ENCODE data around the gene PCSK2.

DNA sequence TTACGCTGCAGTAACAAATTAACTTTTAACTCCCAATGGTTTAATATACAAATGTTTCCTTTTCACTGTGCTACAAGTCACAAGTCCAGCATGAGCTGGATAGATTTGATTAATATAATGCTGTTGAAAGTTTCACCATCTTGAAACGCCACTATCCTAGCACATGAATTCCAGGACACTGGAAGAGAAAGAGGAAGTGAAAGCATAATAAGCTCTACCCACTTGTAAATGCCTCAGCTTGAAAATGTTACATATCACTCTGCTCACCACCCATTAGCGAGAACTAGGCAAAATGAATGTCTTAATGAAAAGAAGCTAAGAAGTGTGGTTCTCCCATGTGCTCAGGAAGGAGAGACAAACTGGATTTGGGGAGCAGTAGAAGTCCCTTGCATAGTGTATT, 46.9 kb downstream of the PCSK2 start:
- TF ChIP-seq POLR2AphosphoS5 (IDR thresholded peaks at IDR 0.05), result no peak
- no peak for TF ChIP-seq CTCF (IDR thresholded peaks at IDR 0.05)
- TF ChIP-seq POLR2A (IDR thresholded peaks at IDR 0.05), result no peak
- TF ChIP-seq EP300 (IDR thresholded peaks at IDR 0.05; ENCODE audit: low read depth), result no peak

All from transverse colon (tissue), 4 donors.